PC-3 (cell line): Measurements from ENCODE around the gene ARHGEF11. TPM values are rescaled to one million over a fixed set of nuclear protein-coding genes. Genes with fewer than 3 reads are reported as not detected.

Experiments
- ATAC-seq: fragments of 200-7000 bp; cut with Tn5 transposase; 2 replicates; pipeline ENCODE4 v1.9.1; 2020; ENCODE audit warnings: mild to moderate bottlenecking, moderate library complexity
- BruUV-seq: library from RNA; stranded (reverse); fragments of 400-500 nt; replicated peaks from 2 replicates; lab custom pipeline; 2021; lab: Mats Ljungman, UMichigan
- CTCF ChIA-PET: fragments of 300-600 bp; sonication (Branson Sonifier 250); formaldehyde crosslinking; loops from one replicate; lab custom pipeline; 2022; ENCODE audit warnings: antibody characterized with exemption; lab: Charles Lee
- POLR2A ChIA-PET: fragments of 300-600 bp; sonication (Branson Sonifier 250); formaldehyde crosslinking; loops from one replicate; lab custom pipeline; 2022; ENCODE audit warnings: antibody characterized with exemption; ENCODE audit not compliant: unreplicated experiment; lab: Charles Lee
- DNase-seq: peaks from one replicate; pipeline ENCODE4 v3.0.0-alpha.2; 2015
- H2AFZ ChIP-seq: fragments of 300-600 bp; sonication (generic); 2 replicates; pipeline ENCODE4 v1.6.0; 2016; ENCODE audit warnings: antibody characterized with exemption, low read length
- H3F3A ChIP-seq: fragments of 300-600 bp; sonication (generic); one replicate; pipeline ENCODE4 v1.6.0; 2017; ENCODE audit warnings: antibody characterized with exemption, low read length, control low read depth, mild to moderate bottlenecking; ENCODE audit not compliant: unreplicated experiment
- H3K27ac ChIP-seq: fragments of 300-600 bp; sonication (generic); 2 replicates; pipeline ENCODE4 v1.5.1; 2016; ENCODE audit warnings: mild to moderate bottlenecking, low read length
- H3K27me3 ChIP-seq: fragments of 300-600 bp; sonication (generic); 2 replicates; pipeline ENCODE4 v1.6.1; 2016; ENCODE audit warnings: low read length, mixed read lengths
- H3K36me3 ChIP-seq: fragments of 300-600 bp; sonication (generic); 2 replicates; pipeline ENCODE4 v1.6.1; 2016; ENCODE audit warnings: low read depth, mixed run types, low read length, mixed read lengths
- H3K4me1 ChIP-seq: fragments of 300-600 bp; sonication (generic); 2 replicates; pipeline ENCODE4 v1.5.1; 2016; ENCODE audit warnings: low read length; ENCODE audit not compliant: insufficient read depth
- H3K4me2 ChIP-seq: fragments of 300-600 bp; sonication (generic); 2 replicates; pipeline ENCODE4 v1.6.0; 2016; ENCODE audit warnings: low read length
- H3K4me3 ChIP-seq: fragments of 300-600 bp; sonication (generic); 2 replicates; pipeline ENCODE4 v1.5.1; 2016; ENCODE audit warnings: mild to moderate bottlenecking, low read length, mixed read lengths
- H3K79me2 ChIP-seq: fragments of 300-600 bp; sonication (generic); 2 replicates; pipeline ENCODE4 v1.6.1; 2017; ENCODE audit warnings: low read length, mixed read lengths
- H3K9ac ChIP-seq: fragments of 300-600 bp; sonication (generic); 2 replicates; pipeline ENCODE4 v1.6.0; 2016; ENCODE audit warnings: mild to moderate bottlenecking, low read length
- H3K9me2 ChIP-seq: fragments of 300-600 bp; sonication (generic); replicated peaks from 2 replicates; pipeline ENCODE4 v1.6.1; 2016; ENCODE audit warnings: mixed run types, low read length, mixed read lengths
- H3K9me3 ChIP-seq: fragments of 300-600 bp; sonication (generic); 2 replicates; pipeline ENCODE4 v1.6.1; 2016; ENCODE audit warnings: low read length, mixed read lengths
- H4K20me1 ChIP-seq: fragments of 300-600 bp; sonication (generic); 2 replicates; pipeline ENCODE4 v1.6.1; 2016; ENCODE audit warnings: low read length, mixed read lengths
- EZH2 ChIP-seq: fragments of 300-600 bp; sonication (generic); IDR thresholded peaks from one replicate; pipeline ENCODE4 v1.6.1; 2017; ENCODE audit warnings: antibody characterized with exemption, mild to moderate bottlenecking, low read length; ENCODE audit not compliant: unreplicated experiment
- EZH2phosphoT487 ChIP-seq: fragments of 300-600 bp; sonication (generic); IDR thresholded peaks from 2 replicates; pipeline ENCODE4 v1.6.1; 2018; ENCODE audit warnings: mild to moderate bottlenecking, antibody characterized with exemption, low read length, borderline replicate concordance
- intact Hi-C: fragments of 100-400 bp; cut with micrococcal nuclease; formaldehyde crosslinking; loops from 2 replicates; pipeline ENCODE4 v1.9.0; 2023
- total RNA-seq: library from RNA; depleted of rRNA; stranded (reverse); fragments of >200 nt; gene quantifications from 2 replicates; pipeline ENCODE4 v1.2.3, GENCODE V29; 2014
- TF ChIP-seq, protein P1 (sequence below): fragments of 300-600 bp; sonication (generic); conservative IDR thresholded peaks from 2 replicates; pipeline ENCODE4 v1.5.1; 2017; ENCODE audit warnings: antibody characterized with exemption, low read depth, mild to moderate bottlenecking, low read length

Gene ARHGEF11
- total RNA-seq, 1 experiment from 2014 or later, result 31.1 TPM

DNA sequence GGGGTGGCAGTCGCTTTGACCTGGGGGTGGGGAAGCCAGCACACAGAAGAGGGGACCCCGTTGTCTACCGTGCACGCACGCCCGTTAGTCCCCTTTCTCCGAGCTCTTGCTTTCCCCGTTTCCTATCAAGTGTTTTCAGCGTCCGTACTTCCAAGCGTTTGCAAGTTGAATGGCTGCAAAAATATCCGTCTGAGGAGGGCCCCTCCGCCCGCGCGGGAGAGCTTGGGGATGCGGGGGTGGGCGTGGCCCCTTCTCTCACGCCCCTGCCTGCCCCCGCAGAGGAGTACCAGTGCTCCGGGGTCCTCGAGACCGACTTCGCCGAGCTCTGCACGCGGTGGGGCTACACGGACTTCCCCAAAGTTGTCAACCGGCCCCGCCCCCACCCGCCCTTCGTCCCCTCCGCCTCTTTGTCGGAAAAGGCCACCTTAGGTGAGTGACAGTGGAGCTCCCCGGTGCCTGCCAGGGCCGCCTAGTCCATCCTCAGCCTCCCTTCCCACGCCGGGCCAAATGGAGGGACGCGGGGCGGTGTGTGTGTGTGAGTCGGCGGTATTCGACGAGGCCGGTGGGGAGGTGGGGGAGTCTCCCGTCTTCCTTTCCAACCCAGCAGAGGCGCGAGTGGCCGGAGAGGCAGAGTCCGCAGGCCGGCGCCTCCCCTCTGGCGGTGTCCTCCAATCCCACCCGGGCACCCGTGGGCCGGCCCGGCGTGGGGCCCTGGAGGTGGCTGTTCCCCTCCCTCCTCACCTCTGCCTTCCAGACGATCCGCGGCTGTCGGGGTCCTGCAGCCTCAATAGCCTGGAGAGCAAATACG lies 121.7 kb downstream of the ARHGEF11 start:
- peaks cover 30% of the 10 kb centered on the region for H3K4me1 ChIP-seq
- no peak overlapping the region for H3K9ac ChIP-seq
- intact Hi-C loops, result no loop called here
- no peak overlapping the region for H3K4me2 ChIP-seq
- ATAC-seq (no peak), DNase-seq (no peak)
- H3K9me2 ChIP-seq, result no peaks in the 10 kb centered on the region
- H3K4me3 ChIP-seq, result no peak overlapping the region
- H3F3A ChIP-seq, result peaks cover 6% of the 10 kb centered on the region
- no peaks in the 10 kb centered on the region for H3K79me2 ChIP-seq
- no TSS peak for BruUV-seq
- H3K36me3 ChIP-seq, result no peaks in the 10 kb centered on the region
- H3K9me3 ChIP-seq, result no peaks in the 10 kb centered on the region
- TF ChIP-seq EZH2phosphoT487 (no peak), EZH2 (no peak)
- TF ChIP-seq, protein P1, sequence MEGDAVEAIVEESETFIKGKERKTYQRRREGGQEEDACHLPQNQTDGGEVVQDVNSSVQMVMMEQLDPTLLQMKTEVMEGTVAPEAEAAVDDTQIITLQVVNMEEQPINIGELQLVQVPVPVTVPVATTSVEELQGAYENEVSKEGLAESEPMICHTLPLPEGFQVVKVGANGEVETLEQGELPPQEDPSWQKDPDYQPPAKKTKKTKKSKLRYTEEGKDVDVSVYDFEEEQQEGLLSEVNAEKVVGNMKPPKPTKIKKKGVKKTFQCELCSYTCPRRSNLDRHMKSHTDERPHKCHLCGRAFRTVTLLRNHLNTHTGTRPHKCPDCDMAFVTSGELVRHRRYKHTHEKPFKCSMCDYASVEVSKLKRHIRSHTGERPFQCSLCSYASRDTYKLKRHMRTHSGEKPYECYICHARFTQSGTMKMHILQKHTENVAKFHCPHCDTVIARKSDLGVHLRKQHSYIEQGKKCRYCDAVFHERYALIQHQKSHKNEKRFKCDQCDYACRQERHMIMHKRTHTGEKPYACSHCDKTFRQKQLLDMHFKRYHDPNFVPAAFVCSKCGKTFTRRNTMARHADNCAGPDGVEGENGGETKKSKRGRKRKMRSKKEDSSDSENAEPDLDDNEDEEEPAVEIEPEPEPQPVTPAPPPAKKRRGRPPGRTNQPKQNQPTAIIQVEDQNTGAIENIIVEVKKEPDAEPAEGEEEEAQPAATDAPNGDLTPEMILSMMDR, result no peak
- POLR2A ChIA-PET, result no interaction called here
- no peak overlapping the region for H2AFZ ChIP-seq
- CTCF ChIA-PET, result interaction anchor here (1.0 kb wide), 1 partner anchor 66 kb away, joined by 3 read pairs; no protein-coding TSS in a partner anchor
- no peak overlapping the region for H3K27ac ChIP-seq
- no peaks in the 10 kb centered on the region for H4K20me1 ChIP-seq
- no peaks in the 10 kb centered on the region for H3K27me3 ChIP-seq

DNA sequence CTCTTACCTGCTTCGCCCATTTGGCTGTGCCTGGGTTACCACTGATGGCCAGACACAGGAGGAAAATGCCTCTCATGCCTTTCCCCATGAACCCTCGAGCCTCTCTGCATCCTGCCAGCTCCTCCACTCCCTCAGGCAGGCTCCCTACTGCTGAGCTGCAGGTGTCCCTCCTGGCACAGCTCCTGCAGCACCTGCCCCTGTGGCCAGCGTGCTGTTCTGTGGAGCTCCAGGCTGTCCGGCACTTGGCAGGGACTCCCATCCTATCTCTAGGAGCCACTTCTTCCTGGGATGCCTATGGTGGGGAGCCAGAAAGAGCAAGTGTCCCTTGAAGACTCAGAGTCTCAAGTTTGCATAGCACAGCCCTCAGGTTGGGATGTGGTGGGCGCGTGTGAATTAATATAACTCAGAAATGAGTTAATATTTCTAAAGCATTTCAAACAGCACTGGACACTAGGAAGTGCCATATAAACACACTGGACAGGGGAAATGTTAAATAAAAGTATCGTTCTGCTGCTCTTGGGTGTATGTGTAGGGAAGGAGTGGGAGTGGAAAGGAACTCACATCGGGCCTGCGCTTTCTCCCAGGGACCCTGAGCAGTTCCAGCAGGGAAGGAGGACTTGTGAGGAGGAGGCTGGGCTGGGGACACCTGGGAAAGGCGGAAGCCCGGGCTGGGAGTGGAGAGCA lies 122.4 kb downstream of the ARHGEF11 start:
- ATAC-seq, result no peak
- Histone ChIP-seq H2AFZ (no peak overlapping the region), H3K4me2 (no peak overlapping the region), H3K9me2 (no peaks in the 10 kb centered on the region), H3K27ac (no peak overlapping the region), H4K20me1 (no peaks in the 10 kb centered on the region), H3K79me2 (no peaks in the 10 kb centered on the region), H3K9ac (no peak overlapping the region), H3K4me1 (peaks cover 31% of the 10 kb centered on the region), H3K4me3 (no peak overlapping the region), H3K36me3 (no peaks in the 10 kb centered on the region), H3K9me3 (no peaks in the 10 kb centered on the region), H3F3A (peaks cover 6% of the 10 kb centered on the region), H3K27me3 (no peaks in the 10 kb centered on the region)
- no TSS peak for BruUV-seq
- TF ChIP-seq EZH2phosphoT487 (no peak), EZH2 (no peak)
- TF ChIP-seq, protein P1, result no peak
- CTCF ChIA-PET, result interaction anchor here (1.0 kb wide), 1 partner anchor 65 kb away, joined by 3 read pairs; no protein-coding TSS in a partner anchor
- DNase-seq, result no peak
- intact Hi-C loops, result no loop called here
- POLR2A ChIA-PET, result no interaction called here
